ENCODE data around the gene CALD1.

GRCh38 chr7:134804351-134804750 lies 24.9 kb downstream of the CALD1 start:
- no peak for TF ChIP-seq CTCF (IDR thresholded peaks at IDR 0.05)
- TF ChIP-seq POLR2A (IDR thresholded peaks at IDR 0.05), result no peak

Data from body of pancreas (tissue), 4 donors.